Glutamatergic neuron (in vitro differentiated cells): ENCODE data around the gene TAF3. TPM values are rescaled to one million over a fixed set of nuclear protein-coding genes. Genes with fewer than 3 reads are reported as not detected.
A peak's percentile ranks its signal among the peaks of the same experiment; 100 is the strongest.

Experiments
- DNase-seq: peaks from one replicate; pipeline ENCODE4 v3.0.0; 2022
- H3K27ac Mint-ChIP-seq: one replicate; pipeline ENCODE4 v1.8.0; 2020; ENCODE audit warnings: mild to moderate bottlenecking, mixed read lengths, inconsistent platforms; ENCODE audit not compliant: unreplicated experiment
- H3K27me3 Mint-ChIP-seq: one replicate; pipeline ENCODE4 v1.8.0; 2020; ENCODE audit warnings: mild to moderate bottlenecking, moderate library complexity, mixed read lengths, inconsistent platforms; ENCODE audit not compliant: unreplicated experiment
- H3K36me3 Mint-ChIP-seq: one replicate; pipeline ENCODE4 v1.8.0; 2020; ENCODE audit warnings: mild to moderate bottlenecking, mixed read lengths, inconsistent platforms; ENCODE audit not compliant: unreplicated experiment
- H3K4me1 Mint-ChIP-seq: one replicate; pipeline ENCODE4 v1.8.0; 2020; ENCODE audit warnings: mild to moderate bottlenecking, low read depth, mixed read lengths, inconsistent platforms; ENCODE audit not compliant: unreplicated experiment
- H3K4me3 Mint-ChIP-seq: one replicate; pipeline ENCODE4 v1.8.0; 2020; ENCODE audit warnings: mild to moderate bottlenecking, mixed read lengths, inconsistent platforms; ENCODE audit not compliant: unreplicated experiment
- H3K9me3 Mint-ChIP-seq: one replicate; pipeline ENCODE4 v1.8.0; 2020; ENCODE audit warnings: mild to moderate bottlenecking, moderate library complexity, mixed read lengths, inconsistent platforms; ENCODE audit not compliant: unreplicated experiment
- total RNA-seq: library from RNA; stranded (reverse); fragmentation: NEBNext Ultra II Directional; extraction: Animal tissue kit (Norgen Biotek cat#: 25700); gene quantifications from one replicate; pipeline ENCODE4 v1.2.1, GENCODE V29; 2021; ENCODE audit not compliant: unreplicated experiment
- TF ChIP-seq, protein P1 (sequence below): fragments of 200-600 bp; sonication (generic); IDR thresholded peaks from one replicate; pipeline ENCODE4 v1.5.0; 2021; ENCODE audit not compliant: partially characterized antibody, unreplicated experiment

TAF3 gene
- total RNA-seq, 1 donor from 2014 or later = 10.2 TPM

DNA sequence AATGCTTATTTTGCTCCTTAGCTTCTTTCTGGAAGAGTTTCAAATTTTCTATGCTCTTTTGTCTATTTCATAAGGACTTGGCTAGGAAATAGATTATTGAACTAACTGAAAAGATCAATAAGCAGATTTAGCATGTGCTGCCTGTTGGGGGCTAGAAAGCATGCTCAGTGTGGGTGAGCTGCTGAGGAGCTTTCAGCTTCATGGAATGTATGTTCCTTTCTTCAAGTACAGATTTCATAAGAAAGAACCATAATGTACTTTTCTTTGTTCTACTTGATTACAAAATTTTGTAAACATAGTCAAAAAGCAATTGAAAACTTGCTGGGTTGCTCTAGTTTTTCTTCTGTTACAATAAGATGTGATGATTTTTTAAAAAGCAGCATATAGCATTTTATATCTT, 73.8 kb downstream of the TAF3 start:
- TF ChIP-seq, protein P1, sequence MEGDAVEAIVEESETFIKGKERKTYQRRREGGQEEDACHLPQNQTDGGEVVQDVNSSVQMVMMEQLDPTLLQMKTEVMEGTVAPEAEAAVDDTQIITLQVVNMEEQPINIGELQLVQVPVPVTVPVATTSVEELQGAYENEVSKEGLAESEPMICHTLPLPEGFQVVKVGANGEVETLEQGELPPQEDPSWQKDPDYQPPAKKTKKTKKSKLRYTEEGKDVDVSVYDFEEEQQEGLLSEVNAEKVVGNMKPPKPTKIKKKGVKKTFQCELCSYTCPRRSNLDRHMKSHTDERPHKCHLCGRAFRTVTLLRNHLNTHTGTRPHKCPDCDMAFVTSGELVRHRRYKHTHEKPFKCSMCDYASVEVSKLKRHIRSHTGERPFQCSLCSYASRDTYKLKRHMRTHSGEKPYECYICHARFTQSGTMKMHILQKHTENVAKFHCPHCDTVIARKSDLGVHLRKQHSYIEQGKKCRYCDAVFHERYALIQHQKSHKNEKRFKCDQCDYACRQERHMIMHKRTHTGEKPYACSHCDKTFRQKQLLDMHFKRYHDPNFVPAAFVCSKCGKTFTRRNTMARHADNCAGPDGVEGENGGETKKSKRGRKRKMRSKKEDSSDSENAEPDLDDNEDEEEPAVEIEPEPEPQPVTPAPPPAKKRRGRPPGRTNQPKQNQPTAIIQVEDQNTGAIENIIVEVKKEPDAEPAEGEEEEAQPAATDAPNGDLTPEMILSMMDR = no peak
- Mint-ChIP-seq H3K27ac (no peak overlapping the region), H3K27me3 (no peaks in the 10 kb centered on the region), H3K9me3 (no peaks in the 10 kb centered on the region), H3K36me3 (no peaks in the 10 kb centered on the region), H3K4me1 (peaks cover 16% of the 10 kb centered on the region), H3K4me3 (peak overlapping the region; percentile 17)
- DNase-seq = no peak

DNA sequence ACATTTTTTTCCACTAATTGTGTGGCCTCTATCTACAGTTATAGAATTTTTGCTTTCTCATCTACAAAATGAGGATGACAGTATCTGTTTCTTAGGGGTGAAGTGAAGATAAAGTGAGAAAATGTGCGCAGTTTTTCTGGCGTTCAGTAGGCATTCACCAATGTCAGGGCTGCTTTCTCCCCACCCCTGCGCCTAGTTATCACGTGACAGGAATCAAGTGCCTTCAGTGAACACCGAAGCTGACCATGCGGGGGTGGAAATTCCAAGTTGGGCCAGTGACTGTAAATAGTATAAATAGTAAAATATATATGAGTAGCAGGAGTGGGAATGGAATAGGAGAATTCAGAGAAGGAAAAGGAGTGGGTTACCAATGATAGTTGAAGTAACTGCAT, 77.4 kb downstream of the TAF3 start:
- H3K4me3 Mint-ChIP-seq = no peak overlapping the region
- no peaks in the 10 kb centered on the region for H3K36me3 Mint-ChIP-seq
- H3K9me3 Mint-ChIP-seq = no peaks in the 10 kb centered on the region
- no peak overlapping the region for H3K27ac Mint-ChIP-seq
- peaks cover 2% of the 10 kb centered on the region for H3K27me3 Mint-ChIP-seq
- no peak for DNase-seq
- H3K4me1 Mint-ChIP-seq = peaks cover 13% of the 10 kb centered on the region
- TF ChIP-seq, protein P1 = no peak

DNA sequence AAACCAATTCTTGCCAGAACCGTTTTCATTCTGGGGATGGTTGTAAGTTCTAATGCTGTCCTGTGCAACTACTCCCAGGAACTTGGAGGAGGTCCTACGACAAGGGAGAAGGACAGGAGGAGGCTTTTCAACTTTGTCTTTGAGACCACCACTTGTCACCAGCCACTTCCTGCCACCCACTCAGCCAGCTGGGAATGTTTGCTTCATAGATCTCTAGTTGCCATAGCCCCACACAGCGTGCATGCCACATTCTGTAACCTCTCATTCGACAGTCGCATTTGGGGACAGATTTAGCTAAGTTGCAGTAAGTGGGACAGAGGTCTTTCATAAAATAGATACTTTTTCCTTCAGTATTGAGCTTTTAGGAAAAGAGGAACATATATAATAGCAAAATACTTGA, 78.0 kb downstream of the TAF3 start:
- H3K9me3 Mint-ChIP-seq = no peaks in the 10 kb centered on the region
- H3K36me3 Mint-ChIP-seq = no peaks in the 10 kb centered on the region
- H3K27me3 Mint-ChIP-seq = peaks cover 2% of the 10 kb centered on the region
- no peak for DNase-seq
- H3K27ac Mint-ChIP-seq = no peak overlapping the region
- TF ChIP-seq, protein P1 = no peak
- peaks cover 9% of the 10 kb centered on the region for H3K4me1 Mint-ChIP-seq
- no peak overlapping the region for H3K4me3 Mint-ChIP-seq

DNA sequence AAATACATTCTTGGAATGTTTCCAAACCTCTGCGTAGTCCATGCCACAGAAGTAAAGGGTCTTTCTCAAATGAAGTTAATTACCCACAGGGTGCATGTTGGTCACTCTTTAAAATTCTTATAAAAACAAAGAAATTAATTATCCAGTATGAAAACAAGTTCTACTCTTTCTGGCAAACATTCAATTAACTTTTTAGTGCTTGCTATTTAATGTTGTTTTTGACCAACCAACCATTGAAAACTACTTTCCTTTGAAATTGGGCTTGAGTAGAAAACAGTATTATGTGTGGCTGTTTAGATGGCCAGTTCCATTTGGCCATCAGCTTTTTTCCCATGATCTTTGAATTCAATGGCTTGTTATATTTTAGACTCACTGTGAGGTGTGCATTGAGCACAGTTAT, 83.0 kb downstream of the TAF3 start:
- Mint-ChIP-seq H3K9me3 (no peaks in the 10 kb centered on the region), H3K27me3 (peaks cover 4% of the 10 kb centered on the region), H3K4me3 (no peak overlapping the region), H3K36me3 (no peaks in the 10 kb centered on the region), H3K4me1 (peaks cover 5% of the 10 kb centered on the region), H3K27ac (no peak overlapping the region)
- DNase-seq = no peak
- TF ChIP-seq, protein P1 = no peak

DNA sequence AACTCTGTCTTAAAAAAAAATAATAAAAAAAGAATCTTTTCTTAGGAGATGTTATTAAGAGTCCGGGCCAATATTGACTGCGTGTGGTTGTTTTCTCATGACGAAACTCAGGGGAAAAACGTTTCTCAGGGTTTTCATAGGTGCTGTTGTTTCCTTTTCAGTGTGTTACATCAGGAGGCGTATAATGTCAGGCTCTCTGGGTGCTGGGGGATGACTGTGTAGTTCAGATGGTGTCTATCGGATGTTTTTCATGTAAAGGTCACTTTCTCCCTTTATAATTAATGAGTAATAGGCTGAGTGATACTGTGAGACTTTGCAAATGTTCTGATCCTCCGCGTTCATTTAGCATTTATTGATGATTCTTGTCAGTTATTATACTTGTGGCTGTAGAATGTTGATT, 84.1 kb downstream of the TAF3 start:
- DNase-seq = no peak
- Mint-ChIP-seq H3K27me3 (peaks cover 4% of the 10 kb centered on the region), H3K4me3 (no peak overlapping the region), H3K36me3 (no peaks in the 10 kb centered on the region), H3K27ac (no peak overlapping the region), H3K9me3 (no peaks in the 10 kb centered on the region), H3K4me1 (peaks cover 5% of the 10 kb centered on the region)
- TF ChIP-seq, protein P1 = no peak
